B cell (primary cell): ENCODE measurements around the gene SLC2A2.

ENCODE experiments used
- CTCF ChIP-seq: fragments of 200-600 bp; IDR thresholded peaks from one replicate; pipeline ENCODE4 v1.8.0; 2022; ENCODE audit warnings: antibody characterized with exemption, mild to moderate bottlenecking
- EZH2 ChIP-seq: IDR thresholded peaks from 2 replicates; pipeline ENCODE4 v1.6.1; 2012; ENCODE audit warnings: borderline replicate concordance, low read depth, mild to moderate bottlenecking, moderate library complexity, low read length; ENCODE audit not compliant: insufficient read depth, poor library complexity, severe bottlenecking

GRCh38 chr3:171065732-171066131 is 39.2 kb upstream of the SLC2A2 start:
- TF ChIP-seq CTCF (no peak), EZH2 (no peak)
